Measurements from ENCODE around the gene TRIM67.

TRIM67 gene

GRCh38 chr1:231252336-231252735 is 90.5 kb downstream of the TRIM67 start:
- Histone ChIP-seq H3K27me3 (ENCODE audit: insufficient read depth, poor library complexity, severe bottlenecking) (no peaks in the 10 kb centered on the region), H3K4me1 (ENCODE audit: insufficient read depth, poor library complexity, severe bottlenecking) (no peaks in the 10 kb centered on the region), H3K36me3 (ENCODE audit: low read depth) (peaks cover 12% of the 10 kb centered on the region), H3K4me3 (ENCODE audit: severe bottlenecking) (no peak overlapping the region), H3K9me3 (ENCODE audit: severe bottlenecking) (no peaks in the 10 kb centered on the region), H3K27ac (ENCODE audit: poor library complexity, severe bottlenecking) (no peak overlapping the region)
- ATAC-seq (ENCODE audit: low read depth) (no peak), DNase-seq (ENCODE audit: low spot score) (no peak)
- TF ChIP-seq CTCF (IDR thresholded peaks at IDR 0.05; ENCODE audit: poor library complexity, severe bottlenecking) = no peak

- no peak for DNase-seq (ENCODE audit: low spot score)
- no peak overlapping the region for H3K4me3 ChIP-seq (ENCODE audit: severe bottlenecking)
- no peak for ATAC-seq (ENCODE audit: low read depth)
- H3K27me3 ChIP-seq (ENCODE audit: insufficient read depth, poor library complexity, severe bottlenecking) = no peaks in the 10 kb centered on the region
- peaks cover 58% of the 10 kb centered on the region for H3K36me3 ChIP-seq (ENCODE audit: low read depth)
- H3K4me1 ChIP-seq (ENCODE audit: insufficient read depth, poor library complexity, severe bottlenecking) = no peaks in the 10 kb centered on the region
- H3K27ac ChIP-seq (ENCODE audit: poor library complexity, severe bottlenecking) = no peak overlapping the region
- no peaks in the 10 kb centered on the region for H3K9me3 ChIP-seq (ENCODE audit: severe bottlenecking)
- no peak for TF ChIP-seq CTCF (IDR thresholded peaks at IDR 0.05; ENCODE audit: poor library complexity, severe bottlenecking)
These were observed 98.5 kb downstream of the TRIM67 start for GRCh38 chr1:231260351-231260750.

GRCh38 chr1:231264642-231265041 is 102.8 kb downstream of the TRIM67 start:
- no peak for TF ChIP-seq CTCF (IDR thresholded peaks at IDR 0.05; ENCODE audit: poor library complexity, severe bottlenecking)
- H3K27me3 ChIP-seq (ENCODE audit: insufficient read depth, poor library complexity, severe bottlenecking) = no peaks in the 10 kb centered on the region
- H3K4me3 ChIP-seq (ENCODE audit: severe bottlenecking) = no peak overlapping the region
- peaks cover 61% of the 10 kb centered on the region for H3K36me3 ChIP-seq (ENCODE audit: low read depth)
- no peaks in the 10 kb centered on the region for H3K9me3 ChIP-seq (ENCODE audit: severe bottlenecking)
- DNase-seq (ENCODE audit: low spot score) (no peak), ATAC-seq (ENCODE audit: low read depth) (no peak)
- H3K27ac ChIP-seq (ENCODE audit: poor library complexity, severe bottlenecking) = no peak overlapping the region
- H3K4me1 ChIP-seq (ENCODE audit: insufficient read depth, poor library complexity, severe bottlenecking) = no peaks in the 10 kb centered on the region

- H3K4me3 ChIP-seq (ENCODE audit: severe bottlenecking) = no peak overlapping the region
- DNase-seq (ENCODE audit: low spot score) (no peak), ATAC-seq (ENCODE audit: low read depth) (no peak)
- no peaks in the 10 kb centered on the region for H3K9me3 ChIP-seq (ENCODE audit: severe bottlenecking)
- H3K36me3 ChIP-seq (ENCODE audit: low read depth) = peaks cover 57% of the 10 kb centered on the region
- H3K27me3 ChIP-seq (ENCODE audit: insufficient read depth, poor library complexity, severe bottlenecking) = no peaks in the 10 kb centered on the region
- H3K4me1 ChIP-seq (ENCODE audit: insufficient read depth, poor library complexity, severe bottlenecking) = no peaks in the 10 kb centered on the region
- TF ChIP-seq CTCF (IDR thresholded peaks at IDR 0.05; ENCODE audit: poor library complexity, severe bottlenecking) = no peak
- H3K27ac ChIP-seq (ENCODE audit: poor library complexity, severe bottlenecking) = no peak overlapping the region
These were observed 103.5 kb downstream of the TRIM67 start for GRCh38 chr1:231265379-231265778.

- H3K4me3 ChIP-seq (ENCODE audit: severe bottlenecking) = no peak overlapping the region
- H3K9me3 ChIP-seq (ENCODE audit: severe bottlenecking) = no peaks in the 10 kb centered on the region
- DNase-seq (ENCODE audit: low spot score) = no peak
- no peak for ATAC-seq (ENCODE audit: low read depth)
- H3K36me3 ChIP-seq (ENCODE audit: low read depth) = peaks cover 47% of the 10 kb centered on the region
- no peaks in the 10 kb centered on the region for H3K27me3 ChIP-seq (ENCODE audit: insufficient read depth, poor library complexity, severe bottlenecking)
- TF ChIP-seq CTCF (IDR thresholded peaks at IDR 0.05; ENCODE audit: poor library complexity, severe bottlenecking) = no peak
- H3K27ac ChIP-seq (ENCODE audit: poor library complexity, severe bottlenecking) = no peak overlapping the region
- H3K4me1 ChIP-seq (ENCODE audit: insufficient read depth, poor library complexity, severe bottlenecking) = no peaks in the 10 kb centered on the region
These were observed 105.0 kb downstream of the TRIM67 start for GRCh38 chr1:231266811-231267322.
